Stimulated activated CD8-positive, alpha-beta memory T cell treated with anti-CD3 and anti-CD28 coated beads, Interleukin-4, amount 100 ng/mL, for 48 hours (primary cell): ENCODE data around the gene TNFRSF25.
"Not testable (repeated sequence)": the region's sequence is repeated elsewhere in the genome, so short reads cannot be mapped to it uniquely, and the experiment has no call there.

ENCODE experiments used
- DNase-seq: peaks from one replicate; pipeline ENCODE4 v3.0.0-alpha.2; 2020

Gene TNFRSF25

DNA sequence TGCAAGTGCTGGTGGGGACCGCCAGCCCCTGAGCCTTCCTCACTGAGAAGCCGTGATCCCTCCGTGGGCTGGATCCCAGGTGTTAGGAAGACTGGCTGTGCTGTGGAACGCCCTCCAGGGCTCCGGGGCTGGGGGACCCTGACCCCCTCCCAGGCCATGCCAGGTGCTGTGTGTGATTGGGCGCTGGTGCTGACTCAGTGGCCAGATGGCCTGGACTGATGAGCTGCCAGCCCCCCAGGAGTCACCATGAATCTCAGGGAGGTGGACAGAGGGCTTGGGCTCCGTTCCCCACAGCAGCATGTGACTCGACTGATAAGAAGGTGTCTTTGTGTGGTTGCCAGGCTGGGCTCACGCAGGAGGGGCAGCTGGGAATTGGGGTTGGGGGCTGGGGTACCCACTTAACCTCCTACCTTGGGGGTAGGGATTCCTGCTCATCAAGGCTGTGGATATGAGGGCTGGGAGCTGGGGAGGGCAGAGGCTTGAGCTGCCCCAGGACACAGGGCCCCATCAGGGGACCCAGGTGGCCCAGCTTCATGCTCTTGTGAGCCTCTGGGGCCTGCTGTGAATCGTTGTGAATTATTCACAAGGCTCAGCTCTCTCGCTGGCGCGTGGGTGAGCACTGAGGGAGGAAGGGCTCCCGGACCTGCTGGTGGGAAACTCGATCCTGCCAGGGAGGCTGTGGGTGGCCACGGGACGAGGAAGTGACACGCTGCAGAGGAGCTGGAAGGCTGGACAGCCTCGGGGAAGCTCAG is 36.1 kb downstream of the TNFRSF25 start:
- not testable (repeated sequence) for DNase-seq

DNA sequence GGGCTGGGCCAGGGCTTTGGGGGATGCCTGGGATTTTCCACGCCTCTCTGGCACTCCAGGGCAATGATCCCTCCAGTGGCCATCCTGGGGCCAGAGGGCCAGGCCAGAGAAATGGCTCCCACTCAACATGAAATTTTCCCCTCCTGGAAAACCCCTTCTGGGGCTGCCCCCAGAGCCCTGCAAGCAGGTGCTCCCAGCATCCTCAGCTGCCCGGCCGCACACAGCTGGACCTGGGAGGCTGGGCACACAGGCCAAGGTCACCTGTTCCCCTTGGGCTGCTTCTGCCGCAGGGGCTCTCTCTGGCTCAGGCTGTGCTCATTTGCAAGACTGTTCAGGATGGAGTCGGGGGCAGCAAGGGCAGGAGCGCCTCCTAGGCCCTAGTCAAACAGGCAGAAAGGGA is 37.5 kb downstream of the TNFRSF25 start:
- not testable (repeated sequence) for DNase-seq

DNA sequence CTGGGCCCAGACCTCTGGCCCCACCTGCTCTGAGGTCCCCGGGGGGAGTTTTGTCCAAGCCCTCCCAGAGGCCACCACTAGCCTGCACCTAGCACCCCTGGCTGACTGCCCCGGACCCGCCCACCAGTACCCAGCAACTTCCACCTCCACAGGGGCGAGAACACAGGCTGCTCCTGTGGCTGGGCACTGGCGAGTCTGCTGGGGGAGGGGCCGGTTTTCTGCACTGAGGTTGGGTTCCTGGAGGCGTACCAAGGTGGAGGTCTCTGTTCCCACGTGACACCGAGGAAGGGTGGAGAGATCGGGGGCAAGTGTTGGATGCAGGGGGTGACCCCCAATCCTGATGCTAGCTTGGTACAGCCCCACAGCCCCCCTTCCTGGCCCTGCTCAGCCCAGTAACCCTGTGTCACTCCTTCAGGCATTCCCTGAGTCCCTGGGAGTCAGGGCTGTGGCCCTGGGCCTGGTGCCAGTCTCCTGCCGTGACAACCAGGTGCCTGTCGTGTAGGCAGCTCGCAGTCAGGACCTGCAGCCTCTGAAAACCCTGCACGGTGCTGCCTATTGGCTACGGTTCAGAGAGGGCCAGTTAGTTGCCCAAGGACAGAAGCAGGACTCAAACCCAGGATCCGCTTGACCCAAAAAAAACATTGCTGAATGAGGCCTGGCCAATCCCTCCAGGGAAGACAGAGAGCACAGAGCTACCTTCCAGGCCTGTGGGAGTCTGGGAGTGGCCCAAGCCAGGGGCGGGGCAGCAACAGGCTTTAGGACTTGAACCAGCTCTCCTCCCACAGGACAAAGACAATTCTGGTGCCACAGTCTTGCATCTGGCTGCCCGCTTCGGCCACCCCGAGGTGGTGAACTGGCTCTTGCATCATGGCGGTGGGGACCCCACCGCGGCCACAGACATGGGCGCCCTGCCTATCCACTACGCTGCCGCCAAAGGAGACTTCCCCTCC is 38.3 kb downstream of the TNFRSF25 start:
- DNase-seq = no peak

DNA sequence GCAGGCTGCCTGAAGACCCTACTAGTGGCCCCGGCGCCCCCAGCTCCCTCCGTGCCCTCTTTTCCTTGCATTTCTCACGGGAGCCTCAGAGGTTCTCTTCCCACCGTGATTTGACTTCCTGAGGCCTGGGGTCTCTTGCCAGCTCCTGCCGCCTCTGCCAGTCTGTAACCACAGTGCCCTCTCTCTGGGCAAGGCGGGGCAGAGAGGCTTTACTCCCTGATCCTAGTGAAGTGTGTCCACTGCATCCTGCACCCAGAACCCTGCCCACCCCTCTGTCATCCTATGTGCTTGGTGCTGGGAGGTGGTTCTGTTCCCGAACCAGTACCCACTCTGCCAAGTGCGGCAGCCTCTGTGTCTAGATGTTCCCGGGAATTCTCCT is 39.0 kb downstream of the TNFRSF25 start:
- DNase-seq = no peak

DNA sequence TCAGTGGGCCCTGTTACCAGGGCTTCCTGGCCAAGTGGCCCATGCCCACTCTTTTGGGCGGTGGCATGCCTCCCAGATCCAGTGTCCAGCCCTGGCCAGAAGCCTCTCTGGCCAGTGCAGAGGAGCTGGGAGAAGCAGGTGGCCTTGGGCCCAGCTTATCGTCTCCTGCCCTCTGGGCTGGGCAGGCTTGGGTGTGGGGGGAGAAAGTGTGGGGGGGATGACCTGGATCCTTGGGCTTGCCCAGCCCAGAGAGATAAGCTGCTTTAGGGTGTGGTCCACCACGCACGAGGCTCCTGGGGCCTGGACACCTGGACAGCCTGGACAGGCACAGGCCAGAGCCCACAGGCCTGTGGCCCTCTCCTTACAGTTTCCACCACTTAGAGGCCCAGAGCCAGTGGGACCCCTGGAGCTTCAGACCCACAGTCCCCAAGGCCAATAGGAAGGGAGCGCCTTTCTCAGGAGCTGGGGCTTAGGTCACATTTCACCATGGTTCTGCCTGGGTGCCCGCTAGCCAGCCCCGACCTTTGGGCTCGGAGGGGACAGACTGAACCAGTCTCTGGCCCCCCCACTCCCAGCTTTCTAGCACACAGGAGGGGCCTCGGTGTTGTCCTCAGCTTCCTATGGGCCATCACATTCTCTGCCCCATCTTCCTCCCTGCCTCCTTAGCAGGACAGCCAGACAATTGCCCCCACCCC is 39.5 kb downstream of the TNFRSF25 start:
- DNase-seq = no peak

DNA sequence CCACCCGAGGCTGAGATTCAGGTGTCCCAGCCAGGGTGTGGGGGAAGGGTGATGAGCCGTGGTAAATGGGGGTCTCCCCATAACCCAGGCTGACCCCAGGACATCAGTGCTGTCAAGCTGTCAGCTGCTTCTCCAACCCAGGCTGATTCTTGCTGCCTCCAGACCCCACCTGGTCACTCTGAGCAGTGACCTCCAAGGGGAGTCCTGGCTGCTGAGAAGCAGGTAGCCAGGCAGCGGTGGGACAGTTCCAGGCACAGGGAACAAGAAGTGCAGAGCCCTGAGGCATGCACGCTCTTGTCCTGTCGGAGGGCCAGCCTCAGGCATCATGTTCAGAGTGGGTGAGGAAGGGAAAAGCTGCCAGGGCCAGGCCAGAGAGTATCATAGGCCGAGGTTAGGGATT is 40.3 kb downstream of the TNFRSF25 start:
- no peak for DNase-seq

DNA sequence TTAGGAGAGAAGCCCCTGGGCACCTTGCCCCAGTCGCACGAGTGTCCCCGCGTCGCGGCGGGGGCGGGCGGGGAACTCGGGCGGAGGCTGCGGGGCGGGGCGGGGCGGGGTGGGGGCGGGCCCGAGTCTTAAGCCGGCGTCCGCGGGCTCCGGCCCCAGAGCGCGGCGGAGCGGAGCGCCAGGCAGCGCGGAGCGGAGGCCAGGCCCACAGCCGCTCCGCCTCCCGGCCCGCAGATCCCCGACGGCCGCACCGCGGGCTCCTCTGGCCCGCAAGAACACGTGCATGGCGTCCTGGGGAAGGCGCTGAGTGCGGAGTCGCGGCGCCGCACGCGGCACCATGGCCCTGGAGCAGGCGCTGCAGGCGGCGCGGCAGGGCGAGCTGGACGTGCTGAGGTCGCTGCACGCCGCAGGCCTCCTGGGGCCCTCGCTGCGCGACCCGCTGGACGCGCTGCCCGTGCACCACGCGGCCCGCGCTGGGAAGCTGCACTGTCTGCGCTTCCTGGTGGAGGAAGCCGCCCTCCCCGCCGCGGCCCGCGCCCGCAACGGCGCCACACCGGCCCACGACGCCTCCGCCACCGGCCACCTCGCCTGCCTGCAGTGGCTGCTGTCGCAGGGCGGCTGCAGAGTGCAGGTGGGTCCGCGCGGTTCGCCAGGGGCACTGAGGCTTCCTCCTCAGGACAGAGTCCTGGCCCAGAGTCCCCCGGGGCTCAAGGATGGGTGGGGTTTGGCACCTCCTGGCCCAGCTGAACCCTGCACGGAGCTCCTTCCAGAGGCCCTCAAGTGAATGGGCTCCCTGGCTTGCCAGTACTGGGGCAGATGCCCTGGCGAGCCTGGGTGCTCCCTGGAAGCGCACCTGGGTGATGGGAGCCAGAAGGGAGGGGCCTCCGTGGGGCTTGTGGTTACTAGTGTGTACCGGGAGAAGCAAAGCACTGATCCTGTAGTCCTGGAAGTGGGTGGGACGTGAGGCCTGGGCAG is 41.1 kb downstream of the TNFRSF25 start, which contains the start of gene ESPN:
ESPN (plus strand) TSS at position 158 of the 975 bp plus-strand sequence; CDS start at position 338, 180 bp downstream.
- DNase-seq = no peak

DNA sequence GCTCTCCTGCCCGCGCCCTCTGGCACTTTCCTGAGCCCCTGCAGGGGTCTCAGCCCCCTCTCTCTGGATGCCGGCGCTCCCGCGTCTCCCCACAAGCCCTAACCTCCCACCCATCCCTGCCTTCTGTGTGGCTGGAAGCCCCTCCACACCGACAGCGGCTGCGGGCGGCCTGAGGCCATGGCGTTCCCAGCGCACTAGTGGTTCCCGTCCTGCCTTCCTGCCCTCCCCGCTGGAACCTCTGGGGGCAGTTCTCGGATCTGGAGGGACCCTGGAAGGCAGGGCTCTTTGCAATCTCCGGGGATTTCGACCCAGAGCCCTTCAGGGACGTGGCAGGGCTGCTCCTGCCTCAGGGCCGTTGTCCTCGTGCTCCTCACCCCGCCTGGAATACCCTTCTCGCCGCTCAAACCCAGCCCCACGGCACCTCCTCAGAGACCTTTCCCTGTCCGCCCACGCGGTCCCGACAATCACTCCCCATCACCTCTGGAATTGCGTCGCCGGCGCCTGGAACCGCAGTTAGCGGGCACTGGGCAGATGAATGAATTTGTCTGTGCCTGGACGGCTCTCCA is 41.9 kb downstream of the TNFRSF25 start:
- no peak for DNase-seq

DNA sequence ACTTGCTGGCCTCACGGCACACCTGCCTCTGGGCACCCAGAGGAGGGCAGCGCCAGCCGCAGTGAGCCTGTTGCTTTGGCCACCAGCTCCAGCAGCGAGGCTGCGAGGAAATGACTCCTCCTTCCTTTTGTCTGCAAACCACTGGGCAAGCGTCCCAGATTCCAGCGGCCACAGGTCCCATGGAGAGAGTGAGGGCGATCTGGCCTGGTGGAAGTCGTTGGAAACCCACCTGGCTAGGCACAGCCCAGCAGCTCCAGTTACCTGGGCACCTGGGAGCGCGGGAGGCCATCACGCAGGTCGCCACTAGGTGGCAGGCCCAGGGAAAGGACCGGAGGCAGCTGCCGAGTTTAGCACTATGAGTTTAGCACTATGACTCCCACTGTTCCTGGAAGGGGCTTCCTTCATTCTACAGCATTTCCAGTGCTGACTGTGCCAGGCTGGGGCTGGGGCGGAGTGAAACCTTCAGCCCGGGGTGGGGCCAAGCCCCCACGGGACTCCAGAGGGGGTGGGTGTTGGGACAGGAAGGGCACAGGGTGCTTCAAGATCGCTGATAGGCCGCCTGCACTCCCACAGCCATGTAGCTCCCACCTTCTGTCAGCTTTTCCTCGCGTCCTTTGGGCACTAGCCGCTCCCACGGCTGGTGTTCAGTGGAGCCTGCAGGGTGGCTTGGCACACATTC is 42.5 kb downstream of the TNFRSF25 start:
- peak; percentile 83 for DNase-seq

DNA sequence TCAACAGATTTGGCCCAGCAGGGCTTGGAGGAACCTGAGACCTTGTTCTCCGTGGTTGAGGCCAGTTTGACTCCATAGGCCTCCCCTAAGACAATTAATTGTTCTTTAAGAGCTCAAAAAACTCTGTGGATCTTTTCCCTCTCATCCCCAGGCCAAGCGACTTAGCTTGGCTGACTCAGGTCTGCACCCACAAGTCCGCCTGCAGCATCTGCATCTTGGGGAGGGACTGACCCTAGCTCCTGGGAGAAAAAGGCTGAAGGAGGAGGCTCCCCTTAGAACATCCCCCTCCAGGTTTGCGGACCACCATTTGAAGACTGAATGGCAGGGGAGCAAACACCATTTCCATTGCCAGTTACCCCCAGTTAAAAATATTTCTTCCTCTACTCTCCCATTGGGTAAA is 44.7 kb downstream of the TNFRSF25 start:
- DNase-seq = no peak

DNA sequence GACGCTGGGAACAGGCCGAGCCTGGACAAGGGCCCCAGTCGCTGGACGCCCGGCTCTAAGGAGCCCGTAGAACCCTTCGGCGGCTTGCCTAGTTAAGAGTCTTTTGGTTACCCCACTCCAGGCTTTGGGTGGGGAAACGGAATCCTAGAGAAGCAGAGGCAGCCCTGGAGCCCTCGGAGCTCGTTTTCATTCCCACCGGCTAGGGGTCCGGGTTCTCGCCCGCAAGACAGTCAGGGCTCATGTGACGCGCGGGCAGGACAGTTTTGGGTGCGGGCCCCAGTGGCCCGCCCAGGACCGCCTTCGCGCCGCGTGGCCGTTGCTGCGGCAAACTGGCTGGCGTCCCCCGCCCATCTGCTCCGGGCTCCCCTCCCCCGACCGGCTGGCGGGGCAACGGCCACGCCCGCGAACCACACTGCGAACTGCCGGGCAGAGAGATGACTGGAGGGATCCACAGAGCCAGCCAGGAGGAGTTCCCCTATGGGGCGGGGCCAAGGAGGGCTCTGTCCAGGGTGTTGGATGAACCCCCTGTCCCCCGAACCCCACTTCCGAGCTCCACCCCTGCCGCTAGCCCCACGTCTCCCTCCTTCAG is 45.4 kb downstream of the TNFRSF25 start:
- peak; percentile 35 for DNase-seq

DNA sequence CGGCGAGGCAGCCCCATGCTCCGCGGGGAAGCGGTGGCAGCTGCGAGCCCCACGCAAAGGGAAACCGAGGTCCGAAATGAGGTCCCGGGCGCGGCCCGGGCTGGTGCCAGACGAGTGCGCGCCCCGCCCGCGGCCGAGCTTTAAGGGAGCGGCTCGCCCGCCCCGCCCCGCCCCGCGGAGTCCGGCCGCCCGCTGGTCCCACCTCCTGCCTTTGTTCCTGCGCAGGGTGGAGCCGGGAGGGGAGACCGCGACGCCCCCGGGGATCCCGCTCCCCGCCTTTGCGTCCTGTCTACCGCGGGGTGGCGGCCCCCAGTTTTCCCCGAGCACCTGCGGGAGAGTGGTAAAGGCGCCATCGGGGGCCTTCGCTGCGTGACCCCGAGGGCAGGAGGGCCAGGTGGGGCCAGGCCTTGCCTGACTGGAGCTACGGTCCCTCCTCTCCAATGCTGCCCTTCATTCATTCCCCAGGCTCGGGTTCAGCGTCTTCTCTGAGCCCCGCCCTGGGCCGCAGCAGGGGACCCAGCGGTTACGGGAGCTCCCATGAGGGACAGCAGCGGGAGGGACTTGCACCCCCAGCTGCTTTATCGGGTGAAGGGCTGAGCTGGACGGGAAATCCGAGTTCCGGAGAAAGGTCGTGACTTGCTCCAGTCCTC is 46.0 kb downstream of the TNFRSF25 start, which contains the start of gene HES2:
HES2 (minus strand) TSS at position 116 of the 650 bp plus-strand sequence; CDS start at position 17, 99 bp downstream.
- no peak for DNase-seq

DNA sequence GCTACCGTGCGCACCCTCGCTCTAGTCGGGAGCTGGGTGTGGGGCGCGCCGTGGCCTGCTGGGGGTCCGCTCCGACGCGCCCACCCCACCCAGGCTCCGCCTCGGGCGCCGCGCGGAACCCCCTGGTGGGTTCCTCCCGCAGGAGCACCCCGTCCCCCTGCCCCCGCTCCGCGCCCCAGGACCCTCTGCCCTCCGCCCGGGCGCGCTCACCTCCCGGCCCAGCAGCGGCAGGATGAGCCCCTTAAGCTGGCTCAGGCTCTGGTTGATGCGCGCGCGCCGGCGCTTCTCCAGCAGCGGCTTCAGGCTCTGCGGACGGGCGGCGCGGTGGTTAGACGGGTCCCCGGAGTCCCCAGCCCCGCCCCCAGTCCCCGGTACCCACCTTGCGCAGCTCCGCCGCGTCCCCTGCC is 46.6 kb downstream of the TNFRSF25 start:
- DNase-seq = no peak

DNA sequence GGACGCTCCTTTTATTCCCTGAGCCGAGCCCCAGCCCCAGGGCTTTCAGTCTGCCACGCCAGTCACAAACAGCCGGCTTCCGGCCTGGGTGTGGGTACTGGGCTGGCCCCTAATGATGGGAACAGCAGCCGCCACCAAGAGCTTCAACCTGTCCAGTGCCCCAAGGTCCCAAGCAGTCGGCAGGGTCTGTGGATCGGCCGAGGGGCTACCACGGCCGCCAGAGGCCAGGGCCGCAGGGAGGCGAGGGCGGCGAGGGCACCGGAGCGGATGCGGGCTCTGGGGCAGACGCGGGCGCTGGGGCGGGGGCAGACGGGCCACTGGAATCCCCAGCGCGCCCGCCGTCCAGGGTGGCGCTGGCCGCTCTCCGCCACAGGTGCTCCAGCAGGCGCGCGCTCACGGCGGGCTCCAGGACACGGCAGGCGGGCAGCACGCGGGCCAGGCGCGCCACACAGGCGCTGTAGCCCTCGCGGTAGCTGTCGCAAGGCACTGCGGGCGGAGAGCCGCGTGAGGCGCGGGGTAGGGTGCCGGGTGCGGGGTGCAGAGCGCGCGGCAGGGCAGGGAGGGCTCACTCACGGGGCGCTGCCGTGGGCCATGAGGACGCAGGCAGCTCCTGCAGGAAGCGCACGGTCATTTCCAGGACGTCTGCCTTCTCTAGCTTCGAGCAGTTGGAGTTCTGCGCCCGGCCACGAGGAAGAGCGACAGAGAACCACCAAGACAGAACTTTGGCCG is 47.1 kb downstream of the TNFRSF25 start:
- DNase-seq = no peak

DNA sequence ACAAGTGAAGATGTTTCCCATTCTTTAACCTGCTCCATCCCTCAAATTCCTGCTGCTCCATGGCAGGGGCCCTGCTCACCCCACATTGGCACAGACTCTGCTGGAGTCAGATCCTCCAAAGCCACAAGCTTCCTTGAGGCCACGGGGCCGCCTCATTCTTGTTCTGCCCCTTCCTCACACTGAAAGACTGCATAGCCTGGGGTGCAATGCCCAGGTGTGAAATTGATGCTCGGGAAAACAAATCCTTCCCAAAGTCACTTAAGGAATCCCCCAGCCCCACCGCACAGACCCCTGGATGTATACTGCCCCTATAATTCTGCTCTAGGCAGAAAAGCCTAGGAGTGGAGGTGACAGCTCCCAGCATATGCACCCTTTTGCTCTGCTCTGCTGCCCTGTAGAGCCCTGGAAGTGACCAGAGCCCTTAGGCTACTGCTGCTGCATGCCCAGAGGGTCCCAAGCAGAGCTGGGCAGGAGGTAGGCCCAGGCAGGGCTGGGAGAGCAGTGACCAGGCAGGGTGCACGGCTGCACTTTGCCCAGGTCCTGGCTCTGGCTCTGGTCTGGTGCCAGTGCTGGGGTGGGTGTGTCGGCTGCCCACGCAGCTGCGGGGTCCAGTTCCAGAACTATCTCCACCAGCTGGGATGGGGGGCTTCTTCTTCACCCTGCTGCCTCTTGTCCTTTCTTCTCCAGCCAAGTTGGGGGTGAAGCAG is 47.9 kb downstream of the TNFRSF25 start:
- no peak for DNase-seq

DNA sequence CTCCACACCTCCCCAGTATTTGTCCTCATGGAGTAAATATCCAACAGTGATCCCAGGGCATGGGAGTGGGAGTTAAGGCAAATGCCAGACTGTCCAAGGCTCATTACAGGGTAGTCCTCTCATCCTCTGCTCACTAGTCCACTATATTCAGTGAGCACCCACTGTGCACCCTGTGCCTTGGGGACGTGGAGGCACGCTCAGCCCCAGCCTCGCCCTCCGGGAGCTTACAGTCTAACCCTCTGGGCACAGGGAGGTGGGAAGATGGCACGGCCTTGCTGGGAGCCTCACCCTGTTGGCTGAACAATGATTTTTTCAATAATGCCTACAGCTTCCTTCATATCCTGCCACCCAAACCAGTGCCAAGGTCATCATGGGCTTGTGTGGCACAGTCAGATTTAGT is 49.1 kb downstream of the TNFRSF25 start:
- DNase-seq = no peak

DNA sequence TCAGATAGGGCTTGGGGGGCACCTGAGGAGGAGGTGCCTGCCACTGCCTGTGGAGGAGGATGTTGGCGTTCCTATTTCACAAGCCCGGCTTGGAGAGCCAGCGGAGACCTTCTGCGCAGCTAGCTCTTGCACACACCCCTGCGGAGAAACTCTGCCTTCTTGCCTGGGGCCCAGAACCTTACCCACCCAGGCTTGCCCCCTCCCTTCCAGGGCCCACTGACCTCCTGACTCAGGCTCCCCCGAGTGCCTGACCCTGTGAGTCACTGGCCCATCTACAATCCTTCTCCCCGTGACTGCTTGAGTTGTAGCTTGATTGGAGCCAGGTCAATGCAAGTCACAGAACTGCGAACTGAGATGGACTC is 49.7 kb downstream of the TNFRSF25 start:
- DNase-seq = no peak

DNA sequence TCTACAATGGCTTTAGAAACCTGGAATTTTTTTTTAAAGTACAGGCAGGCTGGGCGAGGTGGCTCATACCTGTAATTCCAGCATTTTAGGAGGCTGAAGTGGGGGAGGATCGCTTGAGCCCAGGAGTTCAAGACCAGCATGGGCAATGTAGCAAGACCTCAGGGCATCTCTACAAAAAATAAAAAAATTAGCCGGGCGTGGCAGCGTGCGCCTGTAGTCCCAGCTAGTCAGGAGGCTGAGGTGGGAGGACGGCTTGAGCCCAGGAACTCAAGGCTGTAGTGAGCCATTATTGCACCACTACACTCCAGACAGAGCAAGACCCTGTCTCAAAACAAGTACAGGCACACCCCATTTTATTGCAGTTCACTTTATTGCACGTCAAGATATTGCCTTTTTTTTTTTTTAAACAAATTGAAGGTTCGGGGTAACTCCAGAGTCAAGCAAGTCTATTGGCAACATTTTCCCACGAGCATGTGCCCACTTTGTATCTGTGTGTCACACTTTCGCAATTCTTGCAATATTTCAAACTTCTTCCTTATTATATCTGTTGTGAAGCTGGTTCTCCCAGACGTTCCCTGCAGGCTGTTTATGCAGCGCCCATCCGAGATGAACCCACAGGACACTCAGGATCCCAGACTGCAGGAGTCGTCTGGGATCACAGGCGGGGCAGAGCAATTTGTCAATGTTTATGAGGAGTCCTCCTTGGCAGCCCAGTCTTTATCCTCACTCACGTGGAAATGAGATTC is 50.9 kb downstream of the TNFRSF25 start:
- no peak for DNase-seq
